Neural progenitor cell (in vitro differentiated cells): ENCODE measurements around the gene TYK2. TPM values are rescaled to one million over a fixed set of nuclear protein-coding genes. Genes with fewer than 3 reads are reported as not detected.

Source experiments
- DNase-seq: peaks from one replicate; pipeline ENCODE4 v3.0.0-alpha.2; 2016; ENCODE audit warnings: low spot score
- H2AFZ ChIP-seq: fragments of 200-600 bp; sonication (generic); replicated peaks from 2 replicates; pipeline ENCODE4 v1.6.1; 2016; ENCODE audit warnings: antibody characterized with exemption
- H3F3A ChIP-seq: fragments of 200-600 bp; sonication (generic); 2 replicates; pipeline ENCODE4 v1.6.1; 2016; ENCODE audit warnings: antibody characterized with exemption, low read depth
- H3K27ac ChIP-seq: fragments of 200-600 bp; sonication (generic); 2 replicates; pipeline ENCODE4 v1.5.1; 2016; ENCODE audit warnings: mild to moderate bottlenecking
- H3K27me3 ChIP-seq: fragments of 200-600 bp; sonication (generic); 2 replicates; pipeline ENCODE4 v1.6.1; 2016; ENCODE audit warnings: mild to moderate bottlenecking, moderate library complexity
- H3K36me3 ChIP-seq: fragments of 200-600 bp; sonication (generic); 2 replicates; pipeline ENCODE4 v1.5.1; 2016
- H3K4me1 ChIP-seq: fragments of 200-600 bp; sonication (generic); 2 replicates; pipeline ENCODE4 v1.6.1; 2016; ENCODE audit warnings: mixed run types
- H3K4me2 ChIP-seq: fragments of 200-600 bp; sonication (generic); 2 replicates; pipeline ENCODE4 v1.6.1; 2016
- H3K4me3 ChIP-seq: fragments of 200-600 bp; sonication (generic); 2 replicates; pipeline ENCODE4 v1.5.1; 2016
- H3K79me2 ChIP-seq: fragments of 200-600 bp; sonication (generic); 2 replicates; pipeline ENCODE4 v1.6.1; 2016; ENCODE audit warnings: low read depth
- H3K9ac ChIP-seq: fragments of 200-600 bp; sonication (generic); 2 replicates; pipeline ENCODE4 v1.6.1; 2016
- H3K9me3 ChIP-seq: fragments of 200-600 bp; sonication (generic); 2 replicates; pipeline ENCODE4 v1.5.1; 2016; ENCODE audit warnings: low read depth
- H4K20me1 ChIP-seq: fragments of 200-600 bp; sonication (generic); 2 replicates; pipeline ENCODE4 v1.6.1; 2016; ENCODE audit warnings: low read depth
- H3K27ac Mint-ChIP-seq: 3 replicates; pipeline ENCODE4 v1.8.0; 2021; ENCODE audit warnings: mixed read lengths
- H3K27me3 Mint-ChIP-seq: 2 replicates; pipeline ENCODE4 v1.8.0; 2022; ENCODE audit warnings: low read depth, mild to moderate bottlenecking, inconsistent platforms, moderate library complexity, mixed read lengths; ENCODE audit not compliant: insufficient read depth
- H3K36me3 Mint-ChIP-seq: 3 replicates; pipeline ENCODE4 v1.8.0; 2021; ENCODE audit warnings: mixed read lengths
- H3K4me1 Mint-ChIP-seq: 3 replicates; pipeline ENCODE4 v1.8.0; 2021; ENCODE audit warnings: mixed read lengths
- H3K4me3 Mint-ChIP-seq: 3 replicates; pipeline ENCODE4 v1.8.0; 2021; ENCODE audit warnings: mild to moderate bottlenecking, moderate library complexity, mixed read lengths
- H3K9me3 Mint-ChIP-seq: 3 replicates; pipeline ENCODE4 v1.8.0; 2020; ENCODE audit warnings: mixed read lengths
- CTCF ChIP-seq: fragments of 200-600 bp; sonication (generic); IDR thresholded peaks from 2 replicates; pipeline ENCODE4 v1.5.1; 2017; ENCODE audit warnings: antibody characterized with exemption, mild to moderate bottlenecking
- EZH2 ChIP-seq: fragments of 200-600 bp; sonication (generic); IDR thresholded peaks from 2 replicates; pipeline ENCODE4 v1.6.1; 2017; ENCODE audit warnings: antibody characterized with exemption, mild to moderate bottlenecking, moderate library complexity
- EZH2phosphoT487 ChIP-seq: fragments of 200-600 bp; sonication (generic); IDR thresholded peaks from 2 replicates; pipeline ENCODE4 v1.6.1; 2017; ENCODE audit warnings: antibody characterized with exemption
- total RNA-seq: library from RNA; depleted of rRNA; stranded (reverse); fragments of >200 nt; gene quantifications from 2 replicates; pipeline ENCODE4 v1.2.3, GENCODE V29; 2015; ENCODE audit warnings: low replicate concordance

TYK2 gene
- total RNA-seq, 1 donor from 2014 or later = 20.7 TPM

GRCh38 chr19:10419200-10419645, 38.9 kb upstream of the TYK2 start:
- H3K9ac ChIP-seq = no peak overlapping the region
- H3K4me3 ChIP-seq = peak overlapping the region; percentile 59
- peaks cover 100% of the 10 kb centered on the region for H3K27me3 ChIP-seq
- H2AFZ ChIP-seq = no peak overlapping the region
- H4K20me1 ChIP-seq = peaks cover 32% of the 10 kb centered on the region
- Mint-ChIP-seq H3K36me3 (no peaks in the 10 kb centered on the region), H3K4me3 (peak overlapping the region; percentile 89), H3K4me1 (peaks cover 46% of the 10 kb centered on the region), H3K27ac (no peak overlapping the region), H3K9me3 (peaks cover 2% of the 10 kb centered on the region), H3K27me3 (peaks cover 39% of the 10 kb centered on the region)
- peaks cover 13% of the 10 kb centered on the region for H3K4me1 ChIP-seq
- no peaks in the 10 kb centered on the region for H3K36me3 ChIP-seq
- peak overlapping the region; percentile 73 for H3K4me2 ChIP-seq
- TF ChIP-seq EZH2phosphoT487 (peak; percentile 35), EZH2 (peak; percentile 73), CTCF (no peak)
- H3K79me2 ChIP-seq = no peaks in the 10 kb centered on the region
- H3K9me3 ChIP-seq = no peaks in the 10 kb centered on the region
- H3F3A ChIP-seq = peaks cover 68% of the 10 kb centered on the region
- no peak overlapping the region for H3K27ac ChIP-seq
- DNase-seq = peak; percentile 62

GRCh38 chr19:10418485-10419199, 38.3 kb upstream of the TYK2 start:
- no peaks in the 10 kb centered on the region for H3K36me3 Mint-ChIP-seq
- no peak overlapping the region for H2AFZ ChIP-seq
- no peaks in the 10 kb centered on the region for H3K79me2 ChIP-seq
- no peak overlapping the region for H3K9ac ChIP-seq
- peaks cover 46% of the 10 kb centered on the region for H3K4me1 Mint-ChIP-seq
- H3K4me3 ChIP-seq = peak overlapping the region; percentile 59
- H3K4me3 Mint-ChIP-seq = peak overlapping the region; percentile 81
- peaks cover 64% of the 10 kb centered on the region for H3F3A ChIP-seq
- H3K9me3 Mint-ChIP-seq = peaks cover 3% of the 10 kb centered on the region
- H4K20me1 ChIP-seq = peaks cover 26% of the 10 kb centered on the region
- peak; percentile 68 for DNase-seq
- H3K4me1 ChIP-seq = peaks cover 13% of the 10 kb centered on the region
- peaks cover 99% of the 10 kb centered on the region for H3K27me3 ChIP-seq
- no peak overlapping the region for H3K27ac ChIP-seq
- TF ChIP-seq EZH2phosphoT487 = no peak
- peak; percentile 20 for TF ChIP-seq CTCF
- no peak for TF ChIP-seq EZH2
- peak overlapping the region; percentile 73 for H3K4me2 ChIP-seq
- no peaks in the 10 kb centered on the region for H3K36me3 ChIP-seq
- H3K27ac Mint-ChIP-seq = peak overlapping the region; percentile 64
- H3K9me3 ChIP-seq = no peaks in the 10 kb centered on the region
- H3K27me3 Mint-ChIP-seq = peaks cover 37% of the 10 kb centered on the region

GRCh38 chr19:10418235-10418484, 37.8 kb upstream of the TYK2 start:
- Histone ChIP-seq H3K9me3 (no peaks in the 10 kb centered on the region), H4K20me1 (peaks cover 26% of the 10 kb centered on the region), H3K27ac (no peak overlapping the region), H3K79me2 (no peaks in the 10 kb centered on the region), H3K27me3 (peaks cover 99% of the 10 kb centered on the region), H3F3A (peaks cover 63% of the 10 kb centered on the region), H2AFZ (no peak overlapping the region), H3K4me3 (peak overlapping the region; percentile 59), H3K4me2 (peak overlapping the region; percentile 73), H3K9ac (no peak overlapping the region), H3K36me3 (no peaks in the 10 kb centered on the region), H3K4me1 (peaks cover 13% of the 10 kb centered on the region)
- peak overlapping the region; percentile 81 for H3K4me3 Mint-ChIP-seq
- peaks cover 3% of the 10 kb centered on the region for H3K9me3 Mint-ChIP-seq
- peak overlapping the region; percentile 64 for H3K27ac Mint-ChIP-seq
- H3K4me1 Mint-ChIP-seq = peaks cover 46% of the 10 kb centered on the region
- peaks cover 33% of the 10 kb centered on the region for H3K27me3 Mint-ChIP-seq
- no peaks in the 10 kb centered on the region for H3K36me3 Mint-ChIP-seq
- TF ChIP-seq CTCF (no peak), EZH2phosphoT487 (no peak), EZH2 (no peak)
- DNase-seq = no peak
